B cell (primary cell): Measurements from ENCODE around the gene ATRIP. TPM values are rescaled to one million over a fixed set of nuclear protein-coding genes. Genes with fewer than 3 reads are reported as not detected.
A peak's percentile ranks its signal among the peaks of the same experiment; 100 is the strongest.

Experiments
- ATAC-seq: fragments of 200-7000 bp; cut with Tn5 transposase; one replicate; pipeline ENCODE4 v1.10.0; 2021; ENCODE audit warnings: low read depth, mild to moderate bottlenecking, moderate number of reproducible peaks, moderate library complexity
- CTCF ChIA-PET: fragments of 350-600 bp; sonication (Branson Sonifier 250); formaldehyde crosslinking; loops from one replicate; lab custom pipeline; 2021; ENCODE audit warnings: antibody characterized with exemption, inconsistent platforms; lab: Charles Lee
- POLR2A ChIA-PET: fragments of 350-600 bp; sonication (Branson Sonifier 250); formaldehyde crosslinking; loops from one replicate; lab custom pipeline; 2021; ENCODE audit warnings: antibody characterized with exemption; lab: Charles Lee
- DNase-seq: peaks from one replicate; pipeline ENCODE4 v3.0.0; 2013
- H2AFZ ChIP-seq: 2 replicates; pipeline ENCODE4 v1.6.1; 2012; ENCODE audit warnings: mild to moderate bottlenecking, low read depth, low read length; ENCODE audit not compliant: insufficient read depth, poor library complexity, severe bottlenecking
- H3K27ac ChIP-seq, 2 donors: 1 replicate in 1 of 2; 2 replicates in 1 of 2; pipeline ENCODE4 v1.5.1; 2012 to 2013; ENCODE audit warnings: low read length in 2 of 2, mild to moderate bottlenecking in 2 of 2, moderate library complexity in 1 of 2
- H3K27me3 ChIP-seq, 4 experiments: fragments of 200-600 bp in 1 of 4; sonication (generic) in 1 of 4; replicated peaks in 1 of 4; 1 replicate in 2 of 4; 2 replicates in 2 of 4; pipeline versions ENCODE4 v1.6.1 to v1.7.0; 2013 to 2016; ENCODE audit warnings: low read length in 3 of 4, mild to moderate bottlenecking in 2 of 4, mixed read lengths in 1 of 4, moderate library complexity in 1 of 4; ENCODE audit not compliant: insufficient read depth in 4 of 4, control insufficient read depth in 3 of 4; ENCODE audit errors: control extremely low read depth in 1 of 4
- H3K36me3 ChIP-seq, 2 experiments: replicated peaks in 1 of 2; 1 replicate in 1 of 2; 2 replicates in 1 of 2; pipeline versions ENCODE4 v1.6.1 to v1.7.1; 2013; ENCODE audit warnings: low read length in 1 of 2; ENCODE audit not compliant: insufficient read depth in 2 of 2, control insufficient read depth in 1 of 2; ENCODE audit errors: control extremely low read depth in 1 of 2, extremely low read depth in 1 of 2
- H3K4me1 ChIP-seq, 2 donors: fragments of 200-600 bp in 1 of 2; sonication (generic) in 1 of 2; 1 replicate in 1 of 2; 2 replicates in 1 of 2; pipeline versions ENCODE4 v1.5.1 to v1.6.1; 2013 to 2017; ENCODE audit warnings: low read length in 2 of 2; ENCODE audit not compliant: control insufficient read depth in 2 of 2, insufficient read depth in 2 of 2
- H3K4me2 ChIP-seq: replicated peaks from 2 replicates; pipeline ENCODE3; 2012; ENCODE audit warnings: mild to moderate bottlenecking, low read depth, low read length; ENCODE audit not compliant: poor library complexity, severe bottlenecking
- H3K4me3 ChIP-seq, 5 experiments: fragments of 200-600 bp in 1 of 5; sonication (generic) in 1 of 5; 1 replicate in 3 of 5; 2 replicates in 2 of 5; pipeline versions ENCODE4 v1.5.1 to v1.7.0; 2011 to 2016; ENCODE audit warnings: low read length in 4 of 5, mild to moderate bottlenecking in 4 of 5, low read depth in 2 of 5, control low read depth in 1 of 5, moderate library complexity in 1 of 5; ENCODE audit not compliant: insufficient read depth in 1 of 5; ENCODE audit errors: control extremely low read depth in 1 of 5, extremely low read depth in 1 of 5
- H3K79me2 ChIP-seq: fragments of 200-600 bp; sonication (generic); one replicate; pipeline ENCODE4 v1.6.0; 2016; ENCODE audit warnings: low read length; ENCODE audit not compliant: control insufficient read depth, insufficient read depth
- H3K9ac ChIP-seq: fragments of 200-600 bp; sonication (generic); 2 replicates; pipeline ENCODE4 v1.6.1; 2017; ENCODE audit warnings: mild to moderate bottlenecking, low read length, moderate library complexity
- H3K9me3 ChIP-seq, 3 donors: one replicate each; pipeline versions ENCODE4 v1.6.1 to v1.7.1; 2013; ENCODE audit warnings: low read length in 2 of 3; ENCODE audit not compliant: control insufficient read depth in 2 of 3, insufficient read depth in 1 of 3; ENCODE audit errors: control extremely low read depth in 1 of 3
- H4K20me1 ChIP-seq: 2 replicates; pipeline ENCODE4 v1.6.0; 2012; ENCODE audit warnings: mild to moderate bottlenecking, low read length; ENCODE audit not compliant: insufficient read depth, control insufficient read depth, poor library complexity, severe bottlenecking
- H3K27ac Mint-ChIP-seq: one replicate; pipeline ENCODE4 v1.8.0; 2021; ENCODE audit warnings: mixed read lengths
- H3K27me3 Mint-ChIP-seq: one replicate; pipeline ENCODE4 v1.8.0; 2021; ENCODE audit warnings: mixed read lengths
- H3K4me1 Mint-ChIP-seq: one replicate; pipeline ENCODE4 v1.8.0; 2021; ENCODE audit warnings: mixed read lengths
- H3K4me3 Mint-ChIP-seq: one replicate; pipeline ENCODE4 v1.8.0; 2021; ENCODE audit warnings: mixed read lengths
- H3K9me3 Mint-ChIP-seq: one replicate; pipeline ENCODE4 v1.8.0; 2022; ENCODE audit warnings: mixed read lengths; ENCODE audit not compliant: insufficient read depth
- CTCF ChIP-seq: fragments of 200-600 bp; IDR thresholded peaks from one replicate; pipeline ENCODE4 v1.8.0; 2022; ENCODE audit warnings: antibody characterized with exemption, mild to moderate bottlenecking
- EZH2 ChIP-seq: IDR thresholded peaks from 2 replicates; pipeline ENCODE4 v1.6.1; 2012; ENCODE audit warnings: borderline replicate concordance, low read depth, mild to moderate bottlenecking, moderate library complexity, low read length; ENCODE audit not compliant: insufficient read depth, poor library complexity, severe bottlenecking
- WGBS: methylation state at CpG from one replicate; pipeline ENCODE4 v1.1.5; 2013; ENCODE audit warnings: missing lambda C conversion rate; ENCODE audit not compliant: insufficient coverage; 5-methylcytosine and 5-hydroxymethylcytosine counted together
- intact Hi-C: fragments of 100-400 bp; cut with micrococcal nuclease; formaldehyde crosslinking; loops from one replicate; pipeline ENCODE4 v1.10.0; 2022
- polyA plus RNA-seq: library from polyadenylated mRNA; depleted of rRNA; stranded (reverse); fragments of >200 nt; gene quantifications from 2 replicates; pipeline ENCODE4 v1.2.3, GENCODE V29; 2012
- total RNA-seq, 2 donors: library from RNA; stranded (reverse); fragments of 120-200 nt in 1 of 2; gene quantifications; 1 replicate in 1 of 2; 2 replicates in 1 of 2; pipeline versions ENCODE4 v1.2.3 to v1.2.4, GENCODE V29; 2013 to 2022

The ATRIP gene
- total and polyA plus RNA-seq, 2 donors (not counting 1 experiment from before 2014, with no cell fraction given) = 10.5 to 11.6 TPM

- Mint-ChIP-seq H3K4me3 (peak within 1 kb of the TSS; percentile 83), H3K27ac (peak within 1 kb of the TSS; percentile 50), H3K27me3 (peaks cover 16% of the 10 kb centered on the region), H3K4me1 (peaks cover 12% of the 10 kb centered on the region), H3K9me3 (no peaks in the 10 kb centered on the region)
- H3K9ac ChIP-seq = peak within 1 kb of the TSS; percentile 68
- 19% methylated on average over 15 of the region's 15 CpGs for WGBS
- H2AFZ ChIP-seq = peak within 1 kb of the TSS; percentile 67
- H4K20me1 ChIP-seq = no peaks in the 10 kb centered on the region
- peaks cover 3% of the 10 kb centered on the region for H3K79me2 ChIP-seq
- peak within 1 kb of the TSS; percentile 97 for H3K4me2 ChIP-seq
- H3K27me3 ChIP-seq = peaks cover 0 to 9% (median 3%) of the 10 kb centered on the region in 4 experiments
- peak within 1 kb of the TSS in 4 of 5 experiments; percentile 49 to 68 (median 58) for H3K4me3 ChIP-seq
- DNase-seq (no peak), ATAC-seq (peak; percentile 13)
- H3K4me1 ChIP-seq = peaks cover 6 to 9% of the 10 kb centered on the region in 2 donors
- no peak within 1 kb of the TSS for H3K27ac ChIP-seq
- peaks cover 0 to 3% (median 0%) of the 10 kb centered on the region in 3 donors for H3K9me3 ChIP-seq
- intact Hi-C loops = no loop called here
- TF ChIP-seq CTCF (no peak), EZH2 (no peak)
- POLR2A ChIA-PET = interaction anchor here (0.6 to 1.2 kb wide), 2 partner anchors 9 to 236 kb away, joined by 5 to 7 read pairs; partner anchors contain the start of genes CCDC51 and TMA7
- peaks cover 0 to 16% of the 10 kb centered on the region in 2 experiments for H3K36me3 ChIP-seq
- CTCF ChIA-PET = interaction anchor here (1.0 to 13.4 kb wide), 3 partner anchors 9 to 28 kb away, joined by 3 to 330 read pairs (median 5); partner anchors contain the start of gene CCDC51
Measured at GRCh38 chr3:48429960-48430707, 16.4 kb upstream of the ATRIP start, which contains the start of gene PLXNB1. Gene PLXNB1 (minus strand): TSS chr3:48430086. CDS start chr3:48424611, 5,475 bp downstream.

DNA sequence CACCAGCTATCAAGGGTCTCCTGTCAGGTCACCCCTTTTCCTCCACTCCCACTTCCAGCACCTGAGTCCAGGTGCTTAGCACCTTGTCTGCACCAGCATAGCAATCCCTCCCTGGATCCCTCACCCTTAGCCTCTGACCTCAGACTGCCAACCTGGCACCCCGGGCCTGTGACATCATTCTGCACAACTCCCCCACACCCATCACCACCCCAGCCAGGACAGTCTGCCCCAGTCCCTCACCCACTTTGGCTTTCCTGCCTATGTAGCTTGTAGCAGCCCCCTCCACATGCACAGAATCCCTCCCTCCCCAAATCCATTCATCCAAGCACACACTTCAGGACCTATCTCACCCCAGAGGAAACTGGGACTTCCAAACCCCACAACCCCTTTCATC is 15.8 kb upstream of the ATRIP start:
- TF ChIP-seq EZH2 = no peak
- TF ChIP-seq CTCF = no peak
- Mint-ChIP-seq H3K4me1 (peaks cover 12% of the 10 kb centered on the region), H3K27ac (no peak overlapping the region), H3K27me3 (peaks cover 16% of the 10 kb centered on the region), H3K4me3 (peak overlapping the region; percentile 83), H3K9me3 (no peaks in the 10 kb centered on the region)
- Histone ChIP-seq H3K27ac (no peak overlapping the region), H3K79me2 (peaks cover 3% of the 10 kb centered on the region), H3K9ac (no peak overlapping the region), H2AFZ (no peak overlapping the region), H4K20me1 (no peaks in the 10 kb centered on the region), H3K4me2 (no peak overlapping the region), H3K4me3 (no peak overlapping the region), H3K9me3 (peaks cover 0 to 3% (median 0%) of the 10 kb centered on the region in 3 donors), H3K4me1 (peaks cover 6 to 9% of the 10 kb centered on the region in 2 donors), H3K36me3 (peaks cover 0 to 16% of the 10 kb centered on the region in 2 experiments), H3K27me3 (peaks cover 0 to 9% (median 3%) of the 10 kb centered on the region in 4 experiments)
- no peak for ATAC-seq
- 94% methylated on average over 1 of the region's 1 CpG for WGBS
- DNase-seq = no peak
- intact Hi-C loops = no loop called here
- ChIA-PET CTCF (interaction anchor here (1.0 to 13.4 kb wide), 3 partner anchors 9 to 29 kb away, joined by 3 to 330 read pairs (median 5); partner anchors contain the start of gene CCDC51), POLR2A (no interaction called here)
